Caco-2 (cell line): Measurements from ENCODE around the gene BCAN. TPM values are rescaled to one million over a fixed set of nuclear protein-coding genes. Genes with fewer than 3 reads are reported as not detected.

Source experiments
- BruUV-seq: library from RNA; stranded (reverse); fragments of 400-500 nt; replicated peaks from 2 replicates; lab custom pipeline; 2021; lab: Mats Ljungman, UMichigan
- CTCF ChIA-PET: fragments of 300-600 bp; sonication (Branson Sonifier 250); formaldehyde crosslinking; loops from one replicate; lab custom pipeline; 2022; ENCODE audit warnings: antibody characterized with exemption; lab: Charles Lee
- POLR2A ChIA-PET: fragments of 300-600 bp; sonication (Branson Sonifier 250); formaldehyde crosslinking; loops from one replicate; lab custom pipeline; 2022; ENCODE audit warnings: antibody characterized with exemption; lab: Charles Lee
- DNase-seq, 2 experiments: peaks; one replicate each; pipeline versions ENCODE4 v3.0.0 to v3.0.0-alpha.2; 2020 to 2022
- H3K27me3 ChIP-seq: replicated peaks from 2 replicates; pipeline ENCODE4 v1.6.0; 2011; ENCODE audit warnings: low read length; ENCODE audit not compliant: control insufficient read depth, insufficient read depth
- H3K36me3 ChIP-seq: 2 replicates; pipeline ENCODE4 v1.5.1; 2011; ENCODE audit warnings: low read length; ENCODE audit not compliant: control insufficient read depth, insufficient read depth
- H3K4me1 ChIP-seq: fragments of 250-450 bp; sonication (Bioruptor Pico); 2 replicates; pipeline ENCODE4 v1.5.1; 2020; ENCODE audit warnings: mild to moderate bottlenecking
- H3K4me3 ChIP-seq: 2 replicates; pipeline ENCODE4 v1.5.1; 2011; ENCODE audit warnings: low read depth, mild to moderate bottlenecking, control low read depth, low read length
- H3K9me3 ChIP-seq: fragments of 250-450 bp; sonication (Bioruptor Pico); 2 replicates; pipeline ENCODE4 v1.5.1; 2020; ENCODE audit warnings: mild to moderate bottlenecking, moderate library complexity
- H3K27ac Mint-ChIP-seq: one replicate; pipeline ENCODE4 v1.8.0; 2022; ENCODE audit warnings: mixed read lengths; ENCODE audit not compliant: unreplicated experiment
- H3K27me3 Mint-ChIP-seq: one replicate; pipeline ENCODE4 v1.8.0; 2022; ENCODE audit warnings: mixed read lengths; ENCODE audit not compliant: insufficient read depth, unreplicated experiment
- H3K36me3 Mint-ChIP-seq: one replicate; pipeline ENCODE4 v1.8.0; 2022; ENCODE audit warnings: mild to moderate bottlenecking, mixed read lengths; ENCODE audit not compliant: insufficient read depth, unreplicated experiment
- H3K4me1 Mint-ChIP-seq: one replicate; pipeline ENCODE4 v1.8.0; 2022; ENCODE audit warnings: low read depth, mixed read lengths; ENCODE audit not compliant: unreplicated experiment
- H3K4me3 Mint-ChIP-seq: one replicate; pipeline ENCODE4 v1.8.0; 2022; ENCODE audit warnings: mild to moderate bottlenecking, moderate library complexity, mixed read lengths; ENCODE audit not compliant: unreplicated experiment
- H3K9me3 Mint-ChIP-seq: one replicate; pipeline ENCODE4 v1.8.0; 2022; ENCODE audit warnings: mixed read lengths; ENCODE audit not compliant: unreplicated experiment
- intact Hi-C: fragments of 100-400 bp; cut with micrococcal nuclease; formaldehyde crosslinking; loops from one replicate; pipeline ENCODE4 v1.10.0; 2022; ENCODE audit not compliant: unreplicated experiment
- total RNA-seq: library from RNA; stranded (reverse); gene quantifications from 2 replicates; pipeline ENCODE4 v1.2.3, GENCODE V29; 2022
- TF ChIP-seq, protein P1 (sequence below), 2 experiments: fragments of 200-600 bp in 1 of 2; IDR thresholded peaks; 1 replicate in 1 of 2; 2 replicates in 1 of 2; pipeline versions ENCODE4 v1.5.1 to v1.8.0; 2011 to 2022; ENCODE audit warnings: antibody characterized with exemption in 1 of 2, control low read depth in 1 of 2, inconsistent platforms in 1 of 2, low read depth in 1 of 2, low read length in 1 of 2, mild to moderate bottlenecking in 1 of 2, moderate library complexity in 1 of 2; ENCODE audit not compliant: insufficient read depth in 1 of 2, severe bottlenecking in 1 of 2, unreplicated experiment in 1 of 2

The BCAN gene
- total RNA-seq, 1 experiment from 2014 or later: not detected

DNA sequence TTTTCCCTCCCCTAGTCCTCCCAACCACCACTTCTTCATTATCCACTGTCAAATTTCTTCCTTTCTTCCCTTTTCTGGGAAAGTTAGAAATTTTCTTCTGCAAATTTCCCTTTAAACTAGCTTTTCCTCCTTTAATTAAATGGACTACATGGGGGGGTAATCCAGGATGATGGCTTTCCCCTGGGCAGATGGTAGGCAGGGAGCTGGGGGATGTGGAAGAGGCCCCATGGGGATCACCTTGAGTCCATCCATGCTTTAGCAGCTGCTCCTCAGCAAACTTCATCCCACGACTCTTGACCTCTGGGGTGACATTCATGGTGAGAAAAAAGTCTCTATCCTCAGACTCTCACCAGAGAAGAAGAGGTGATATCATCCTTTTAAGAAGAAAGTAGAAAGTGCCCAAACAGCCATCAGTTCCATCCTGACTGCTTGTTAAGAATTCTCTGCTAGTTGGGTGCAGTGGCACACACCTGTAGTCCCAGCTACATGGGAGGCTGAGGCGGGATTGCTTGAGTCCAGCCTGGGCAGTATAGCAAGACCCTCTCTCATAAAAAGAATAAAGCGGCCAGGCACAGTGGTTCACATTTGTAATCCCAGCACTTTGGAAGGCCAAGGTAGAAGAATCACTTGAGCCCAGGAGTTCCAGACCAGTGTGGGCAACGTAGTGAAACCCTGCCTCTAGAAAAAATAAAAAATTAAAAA lies 43.0 kb upstream of the BCAN start:
- POLR2A ChIA-PET: interaction anchor here (0.5 to 0.7 kb wide), 2 partner anchors 24 to 141 kb away, joined by 5 read pairs; no protein-coding TSS in a partner anchor
- Mint-ChIP-seq H3K4me1 (peaks cover 9% of the 10 kb centered on the region), H3K9me3 (no peaks in the 10 kb centered on the region), H3K4me3 (no peak overlapping the region), H3K27me3 (no peaks in the 10 kb centered on the region), H3K27ac (no peak overlapping the region), H3K36me3 (peaks cover 40% of the 10 kb centered on the region)
- Histone ChIP-seq H3K36me3 (0 out of 2 replicates have a peak, but pooled peaks cover 1% of the 10 kb centered on the region), H3K4me3 (no peak overlapping the region), H3K4me1 (peaks cover 8% of the 10 kb centered on the region; the same call in 1 of the 2 replicates), H3K27me3 (no peaks in the 10 kb centered on the region), H3K9me3 (no peaks in the 10 kb centered on the region)
- CTCF ChIA-PET: interaction anchor here (0.6 to 1.1 kb wide), 2 partner anchors 78 to 142 kb away, joined by 4 to 5 read pairs; no protein-coding TSS in a partner anchor
- BruUV-seq: no TSS peak
- intact Hi-C loops: no loop called here
- TF ChIP-seq, protein P1, sequence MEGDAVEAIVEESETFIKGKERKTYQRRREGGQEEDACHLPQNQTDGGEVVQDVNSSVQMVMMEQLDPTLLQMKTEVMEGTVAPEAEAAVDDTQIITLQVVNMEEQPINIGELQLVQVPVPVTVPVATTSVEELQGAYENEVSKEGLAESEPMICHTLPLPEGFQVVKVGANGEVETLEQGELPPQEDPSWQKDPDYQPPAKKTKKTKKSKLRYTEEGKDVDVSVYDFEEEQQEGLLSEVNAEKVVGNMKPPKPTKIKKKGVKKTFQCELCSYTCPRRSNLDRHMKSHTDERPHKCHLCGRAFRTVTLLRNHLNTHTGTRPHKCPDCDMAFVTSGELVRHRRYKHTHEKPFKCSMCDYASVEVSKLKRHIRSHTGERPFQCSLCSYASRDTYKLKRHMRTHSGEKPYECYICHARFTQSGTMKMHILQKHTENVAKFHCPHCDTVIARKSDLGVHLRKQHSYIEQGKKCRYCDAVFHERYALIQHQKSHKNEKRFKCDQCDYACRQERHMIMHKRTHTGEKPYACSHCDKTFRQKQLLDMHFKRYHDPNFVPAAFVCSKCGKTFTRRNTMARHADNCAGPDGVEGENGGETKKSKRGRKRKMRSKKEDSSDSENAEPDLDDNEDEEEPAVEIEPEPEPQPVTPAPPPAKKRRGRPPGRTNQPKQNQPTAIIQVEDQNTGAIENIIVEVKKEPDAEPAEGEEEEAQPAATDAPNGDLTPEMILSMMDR (IDR thresholded peaks at IDR 0.05; ENCODE audit: insufficient read depth in 1 of 2, low read depth in 1 of 2, low read length in 1 of 2, severe bottlenecking in 1 of 2, unreplicated experiment in 1 of 2): no peak
- DNase-seq: no peak

DNA sequence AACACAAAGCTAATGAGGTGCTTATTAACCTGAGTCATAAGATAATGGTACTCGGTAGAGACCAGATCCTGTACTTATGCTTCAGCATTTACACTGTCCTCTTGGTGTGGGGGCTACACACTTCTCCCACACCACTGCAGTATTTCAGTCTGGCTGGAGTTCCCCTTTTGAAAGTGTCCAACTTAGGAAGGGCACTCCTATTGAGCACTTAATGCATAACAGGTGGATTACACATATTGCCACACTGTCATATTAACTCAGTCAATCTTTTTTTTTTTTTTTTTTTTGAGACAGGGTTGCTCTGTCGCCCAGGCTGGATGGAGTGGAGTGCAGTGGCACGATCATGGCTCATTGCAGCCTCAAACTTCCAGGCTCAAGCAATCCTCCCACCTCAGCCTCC lies 42.1 kb upstream of the BCAN start:
- Histone ChIP-seq H3K36me3 (0 out of 2 replicates have a peak, but pooled peaks cover 1% of the 10 kb centered on the region), H3K27me3 (no peaks in the 10 kb centered on the region), H3K4me1 (peaks cover 8% of the 10 kb centered on the region; the same call in 1 of the 2 replicates), H3K4me3 (no peak overlapping the region), H3K9me3 (no peaks in the 10 kb centered on the region)
- H3K27ac Mint-ChIP-seq: no peak overlapping the region
- H3K4me1 Mint-ChIP-seq: peaks cover 8% of the 10 kb centered on the region
- intact Hi-C loops: loop anchor here (10.0 kb wide), 2 partner anchors 95 to 215 kb away; partner anchors contain the start of gene MEF2D
- H3K9me3 Mint-ChIP-seq: no peaks in the 10 kb centered on the region
- TF ChIP-seq, protein P1 (IDR thresholded peaks at IDR 0.05; ENCODE audit: insufficient read depth in 1 of 2, low read depth in 1 of 2, low read length in 1 of 2, severe bottlenecking in 1 of 2, unreplicated experiment in 1 of 2): peak in 1 of 2 experiments; percentile 29
- H3K4me3 Mint-ChIP-seq: peak overlapping the region; percentile 79
- DNase-seq: no peak
- peaks cover 33% of the 10 kb centered on the region for H3K36me3 Mint-ChIP-seq
- no peaks in the 10 kb centered on the region for H3K27me3 Mint-ChIP-seq
- ChIA-PET POLR2A (no interaction called here), CTCF (interaction anchor here (0.6 kb wide), 1 partner anchor 21 kb away, joined by 5 read pairs; no protein-coding TSS in a partner anchor)
- BruUV-seq: no TSS peak

DNA sequence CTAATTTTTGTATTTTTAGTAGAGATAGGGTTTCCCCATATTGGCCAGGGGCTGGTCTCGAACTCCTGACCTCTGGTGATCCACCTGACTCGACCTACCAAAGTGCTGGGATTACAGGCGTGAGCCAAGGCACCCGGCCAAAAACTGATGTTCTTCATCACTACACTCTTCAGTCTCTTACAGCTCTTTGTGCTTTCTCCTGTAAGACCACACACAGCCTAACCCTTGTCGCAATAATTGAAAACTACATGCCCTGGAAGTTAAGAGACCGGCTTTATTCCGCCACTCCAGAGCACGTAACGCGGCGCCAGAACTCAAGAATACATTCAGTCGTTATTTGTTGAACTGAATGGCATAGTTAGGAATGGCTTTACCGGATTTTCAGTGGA lies 41.2 kb upstream of the BCAN start:
- H3K9me3 Mint-ChIP-seq: no peaks in the 10 kb centered on the region
- no peaks in the 10 kb centered on the region for H3K9me3 ChIP-seq
- H3K36me3 Mint-ChIP-seq: peaks cover 23% of the 10 kb centered on the region
- H3K4me1 ChIP-seq: peaks cover 8% of the 10 kb centered on the region; the same call in 1 of the 2 replicates
- DNase-seq: no peak
- no peaks in the 10 kb centered on the region for H3K27me3 Mint-ChIP-seq
- H3K4me3 ChIP-seq: peak overlapping the region; percentile 84
- no peaks in the 10 kb centered on the region for H3K4me1 Mint-ChIP-seq
- no peaks in the 10 kb centered on the region for H3K27me3 ChIP-seq
- 0 out of 2 replicates have a peak, but pooled peaks cover 1% of the 10 kb centered on the region for H3K36me3 ChIP-seq
- ChIA-PET POLR2A (interaction anchor here (0.6 kb wide), 1 partner anchor 9 kb away, joined by 3 read pairs; the partner anchor contains the start of gene NAXE), CTCF (no interaction called here)
- TSS peak; percentile 73 for BruUV-seq
- TF ChIP-seq, protein P1 (IDR thresholded peaks at IDR 0.05; ENCODE audit: insufficient read depth in 1 of 2, low read depth in 1 of 2, low read length in 1 of 2, severe bottlenecking in 1 of 2, unreplicated experiment in 1 of 2): no peak
- H3K27ac Mint-ChIP-seq: peak overlapping the region; percentile 88
- intact Hi-C loops: loop anchor here (1.0 to 10.0 kb wide), 3 partner anchors 9 to 216 kb away; partner anchors contain the start of genes MEF2D and NAXE
- peak overlapping the region; percentile 79 for H3K4me3 Mint-ChIP-seq
